UCSD-AML1 (cell line): Measurements from ENCODE around the gene ZNF440.
"Not testable (repeated sequence)": the region's sequence is repeated elsewhere in the genome, so short reads cannot be mapped to it uniquely, and the experiment has no call there.

Experiments used
- DNase-seq: peaks from one replicate; lab custom pipeline; 2025; ENCODE audit not compliant: unreplicated experiment; lab: John Stamatoyannopoulos, UW

ZNF440 gene

DNA sequence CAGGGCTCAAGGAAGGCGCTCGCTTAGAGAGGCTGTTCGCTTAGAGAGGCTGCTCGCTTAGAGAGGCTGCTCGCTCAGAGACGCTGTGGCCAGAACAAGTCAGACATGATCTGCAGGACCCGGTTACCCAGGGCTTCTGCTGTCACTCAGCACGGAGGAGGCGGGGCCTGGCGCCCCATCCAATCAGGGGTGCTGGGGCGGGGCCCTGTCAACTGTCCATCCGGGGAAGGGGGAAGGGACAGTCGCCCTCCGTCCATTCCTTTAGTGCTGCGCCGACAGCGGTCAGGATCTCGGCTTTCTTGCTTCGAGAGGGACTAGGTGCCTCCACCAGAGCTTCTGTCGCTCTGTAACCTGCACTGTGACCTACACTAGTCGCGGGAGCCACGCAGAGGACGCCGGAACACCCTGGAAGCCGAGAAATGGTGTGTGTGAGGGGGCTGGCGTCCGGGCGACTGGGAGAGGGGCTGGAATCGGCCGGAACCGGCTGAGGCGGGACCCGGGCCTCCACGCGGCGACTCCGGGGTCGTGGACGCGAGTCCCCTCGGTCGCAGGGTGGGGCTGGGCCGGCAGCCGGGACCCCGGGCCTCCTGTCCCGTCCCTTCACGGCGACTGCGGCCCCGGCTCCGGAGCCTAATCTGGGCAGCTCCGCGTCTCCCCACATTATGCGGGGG, at the start of gene ZNF440:
Gene ZNF440 (plus strand): TSS at position 245 of the 671 bp plus-strand sequence. CDS start 175 bp downstream, at position 420.
- peak; percentile 93 for DNase-seq

GRCh38 chr19:11766597-11767591, 47.2 kb upstream of the ZNF440 start, which contains the start of gene ZNF441:
Gene ZNF441, plus strand, starts transcription at chr19:11767000. Its CDS starts 194 bp downstream, at chr19:11767194.
- DNase-seq: peak; percentile 95

DNA sequence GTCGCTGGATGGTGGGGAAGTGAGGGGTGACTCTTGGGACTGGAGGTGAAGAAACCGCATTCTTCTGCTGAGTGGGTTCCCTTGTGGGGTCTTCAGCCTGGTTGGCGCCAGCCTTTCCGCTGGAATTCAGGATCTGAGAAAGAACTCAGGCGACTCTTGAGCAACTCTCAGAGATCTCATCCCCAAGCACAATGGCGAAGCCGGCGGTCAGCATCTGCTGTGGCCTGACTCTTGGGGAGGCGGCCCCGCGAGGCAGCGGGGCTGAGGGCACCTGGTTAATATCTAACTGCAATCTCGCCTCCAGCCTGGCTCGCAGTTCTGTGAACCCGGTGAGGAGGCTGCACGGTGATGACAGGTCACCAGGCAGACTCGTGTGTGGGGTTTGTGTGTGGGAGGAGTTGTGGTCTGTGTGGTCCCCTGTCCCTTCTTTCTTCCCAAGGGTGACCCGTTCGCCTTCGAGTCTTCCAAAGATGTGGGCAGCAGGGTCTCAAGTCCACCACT, 46.4 kb upstream of the ZNF440 start:
- DNase-seq: peak; percentile 18

DNA sequence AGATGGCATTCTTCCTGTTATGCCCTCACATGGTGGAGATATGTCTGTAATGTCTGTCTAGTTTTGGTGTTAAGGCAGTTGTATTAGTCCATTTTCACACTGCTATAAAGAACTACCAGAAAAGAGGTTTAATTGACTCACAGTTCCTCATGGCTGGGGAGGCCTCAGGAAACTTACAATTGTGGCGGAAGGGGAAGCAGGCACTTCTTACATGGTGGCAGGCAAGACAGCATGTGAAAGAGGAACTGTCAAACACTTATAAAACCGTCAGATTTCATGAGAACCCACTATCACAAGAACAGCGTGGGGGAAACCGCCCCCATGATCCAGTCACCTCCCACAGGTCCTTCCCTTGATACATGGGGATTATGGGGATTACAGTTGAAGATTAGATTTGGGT, 44.1 kb upstream of the ZNF440 start:
- DNase-seq: no peak

- not testable (repeated sequence) for DNase-seq
These were observed 42.6 kb upstream of the ZNF440 start for GRCh38 chr19:11771520-11771919.

DNA sequence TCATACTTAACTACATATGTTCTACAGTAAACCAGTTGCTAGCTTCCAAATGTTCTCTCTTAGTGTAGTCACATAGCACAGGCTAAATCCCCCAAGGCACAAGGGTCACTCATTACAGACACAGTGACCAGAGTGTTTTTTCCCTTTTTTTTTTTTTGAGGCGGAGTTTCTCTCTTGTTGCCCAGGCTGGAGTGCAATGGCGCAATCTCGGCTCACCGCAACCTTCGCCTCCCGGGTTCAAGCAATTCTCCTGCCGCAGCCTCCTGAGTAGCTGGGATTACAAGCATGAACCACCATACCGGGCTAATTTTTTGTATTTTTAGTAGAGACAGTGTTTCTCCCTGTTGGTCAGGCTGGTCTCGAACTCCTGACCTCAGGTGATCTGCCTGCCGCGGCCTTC, 37.4 kb upstream of the ZNF440 start:
- not testable (repeated sequence) for DNase-seq

- no peak for DNase-seq
These were observed 33.5 kb upstream of the ZNF440 start for GRCh38 chr19:11780431-11781020.

- DNase-seq: no peak
These were observed 32.6 kb upstream of the ZNF440 start for GRCh38 chr19:11781295-11782057.

DNA sequence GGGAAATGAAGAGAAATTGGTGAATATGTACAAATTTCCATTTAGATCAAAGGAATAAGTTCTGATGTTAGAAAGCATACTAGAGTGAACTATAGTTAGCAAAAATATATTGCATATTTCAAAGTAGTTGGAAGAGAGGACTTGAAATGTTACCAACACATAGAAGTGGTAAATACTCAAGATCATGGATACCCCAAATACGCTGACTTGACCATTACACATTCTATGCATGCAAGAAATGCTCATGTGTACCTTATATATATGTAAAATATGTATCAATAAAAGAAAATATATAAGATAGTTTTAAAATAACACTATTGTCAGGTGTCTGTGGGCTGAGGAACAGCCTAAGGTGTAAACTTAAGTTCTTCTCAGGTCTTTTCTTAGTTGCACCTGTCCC, 30.3 kb upstream of the ZNF440 start:
- no peak for DNase-seq

- DNase-seq: no peak
These were observed 29.7 kb upstream of the ZNF440 start for GRCh38 chr19:11784356-11784755.

DNA sequence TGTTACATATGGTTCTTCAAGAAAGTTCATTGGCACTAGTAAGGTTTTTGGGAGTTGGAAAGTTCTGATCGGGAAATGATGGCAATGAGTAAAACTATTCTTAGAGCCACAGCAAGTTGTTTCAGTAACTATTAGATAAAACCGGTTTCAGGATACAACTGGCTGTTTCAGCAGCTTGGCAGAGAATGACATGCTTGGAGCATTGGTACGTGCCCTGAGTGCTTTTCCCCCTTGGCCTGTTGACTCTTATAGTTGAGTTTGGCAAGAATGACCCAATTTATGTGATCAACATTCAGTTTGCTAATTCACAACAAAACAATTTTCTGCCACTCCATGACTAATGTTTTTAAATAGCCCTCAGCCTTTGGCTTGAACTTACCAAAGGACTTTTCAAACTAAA, 26.5 kb upstream of the ZNF440 start:
- DNase-seq: no peak

DNA sequence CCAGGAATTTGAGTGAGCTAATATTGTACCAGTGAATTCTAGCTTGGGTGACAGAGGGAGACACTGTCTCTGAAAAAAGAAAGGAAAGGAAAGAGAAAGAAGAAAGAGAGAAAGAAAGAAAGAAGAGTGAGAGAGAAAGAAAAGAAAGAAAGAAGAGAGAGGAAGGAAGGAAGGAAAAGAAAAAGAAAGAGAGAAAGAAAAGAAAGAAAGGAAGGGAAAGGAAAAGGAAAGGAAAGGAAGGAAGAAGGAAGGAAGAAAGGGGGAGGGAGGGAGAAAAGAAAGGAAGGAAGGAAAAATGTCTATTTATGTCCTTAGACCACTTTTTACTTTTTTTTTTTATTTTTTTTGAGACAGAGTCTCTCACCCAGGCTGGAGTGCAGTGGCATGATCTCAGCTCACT, 21.1 kb upstream of the ZNF440 start:
- no peak for DNase-seq

DNA sequence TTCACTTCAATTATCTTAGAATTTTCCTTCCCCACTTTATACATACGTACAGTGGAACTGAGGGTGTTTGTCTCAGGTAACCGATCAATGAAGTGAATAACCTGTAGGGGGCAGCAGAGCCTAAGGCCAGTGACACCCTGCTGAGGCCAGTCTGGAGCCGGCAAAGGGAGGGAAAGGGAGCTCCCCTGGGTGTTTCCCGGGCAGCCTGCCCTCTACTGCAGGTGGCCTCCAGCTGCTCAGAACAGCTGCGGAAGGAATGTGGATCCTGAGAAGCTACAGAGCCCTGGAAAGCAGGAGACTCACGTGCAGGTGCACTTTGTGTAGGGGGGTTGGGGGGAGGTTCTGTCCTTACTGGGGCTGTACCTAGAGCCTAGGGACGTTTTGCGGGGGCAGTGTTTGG, 16.6 kb upstream of the ZNF440 start:
- peak; percentile 65 for DNase-seq

DNA sequence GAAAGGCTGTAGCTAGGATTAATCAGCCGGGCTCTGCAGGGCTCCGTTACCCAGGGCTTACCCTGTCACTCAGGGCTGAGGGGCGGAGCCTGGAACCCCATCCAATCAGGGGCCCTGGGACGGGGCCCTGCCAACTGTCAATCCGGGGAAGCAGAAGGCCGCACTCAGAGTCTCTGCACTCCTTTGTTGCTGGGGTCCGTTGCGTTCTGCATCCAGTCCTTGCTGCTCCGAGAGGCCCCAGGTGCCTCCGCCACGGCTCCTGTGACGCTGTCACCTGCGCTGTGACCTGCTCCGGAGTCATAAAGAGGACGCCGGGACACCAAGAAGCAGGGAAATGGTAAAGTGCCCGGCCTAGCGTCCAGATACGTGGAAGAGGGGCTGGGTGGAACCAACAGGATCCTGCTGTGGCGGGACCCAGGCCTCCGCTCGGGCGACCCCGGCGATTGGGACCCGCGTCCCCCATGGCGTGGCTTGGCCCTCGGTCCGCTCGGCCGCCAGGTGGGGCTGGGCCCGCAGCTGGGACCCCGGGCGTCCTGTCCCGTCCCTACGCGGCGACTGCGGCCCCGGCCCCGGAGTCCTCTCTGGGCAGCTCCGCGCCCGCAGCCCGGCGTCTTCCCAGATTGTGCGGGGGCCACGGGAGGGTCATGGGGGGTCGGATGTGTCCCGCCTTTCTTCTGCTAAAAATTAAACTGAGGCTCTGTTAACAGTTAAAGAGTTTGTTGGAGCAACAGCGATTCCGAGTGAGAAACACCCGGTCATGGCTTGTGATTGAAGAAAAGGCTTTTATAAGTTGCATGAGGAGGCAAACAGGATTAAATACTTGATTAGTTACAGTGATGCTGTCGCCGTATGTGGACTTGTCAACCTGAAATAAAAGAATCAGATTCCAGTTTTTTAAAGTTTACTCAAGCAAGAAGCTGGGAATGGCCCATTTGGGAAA, 15.4 kb upstream of the ZNF440 start, which contains the start of gene ZNF491:
Gene ZNF491 (plus strand): TSS at position 133 of the 940 bp plus-strand sequence. CDS start 7,431 bp downstream, outside the sequence.
- peak; percentile 69 for DNase-seq

DNA sequence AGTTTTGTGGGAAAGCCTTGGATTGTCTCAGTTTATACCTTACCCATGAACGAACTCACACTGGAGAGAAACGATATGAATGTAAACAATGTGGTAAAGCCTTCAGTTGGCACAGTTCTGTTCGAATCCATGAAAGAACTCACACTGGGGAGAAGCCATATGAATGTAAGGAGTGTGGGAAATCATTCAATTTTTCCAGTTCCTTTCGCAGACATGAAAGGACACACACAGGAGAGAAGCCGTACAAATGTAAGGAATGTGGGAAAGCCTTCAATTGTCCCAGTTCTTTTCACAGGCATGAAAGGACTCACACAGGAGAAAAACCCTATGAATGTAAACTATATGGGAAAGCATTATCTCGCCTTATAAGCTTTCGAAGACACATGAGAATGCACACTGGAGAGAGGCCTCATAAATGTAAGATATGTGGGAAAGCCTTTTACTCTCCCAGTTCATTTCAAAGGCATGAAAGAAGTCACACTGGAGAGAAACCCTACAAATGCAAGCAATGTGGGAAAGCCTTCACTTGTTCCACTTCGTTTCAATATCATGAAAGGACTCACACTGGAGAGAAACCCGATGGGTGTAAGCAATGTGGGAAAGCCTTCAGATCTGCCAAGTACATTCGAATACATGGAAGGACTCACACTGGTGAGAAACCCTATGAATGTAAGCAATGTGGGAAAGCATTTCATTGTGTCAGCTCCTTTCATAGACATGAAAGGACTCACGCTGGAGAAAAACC, 7.5 kb upstream of the ZNF440 start:
- no peak for DNase-seq

DNA sequence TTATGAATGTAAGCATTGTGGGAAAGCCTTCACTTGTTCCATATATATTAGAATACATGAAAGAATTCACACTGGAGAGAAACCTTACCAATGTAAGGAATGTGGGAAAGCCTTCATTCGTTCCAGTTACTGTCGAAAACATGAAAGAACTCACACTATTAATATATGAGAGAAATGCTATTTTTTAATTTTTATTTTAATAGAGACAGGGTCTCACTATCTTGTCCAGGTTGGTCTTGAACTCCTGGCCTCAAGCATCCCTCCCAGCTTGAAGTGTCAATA, 7.0 kb upstream of the ZNF440 start:
- DNase-seq: no peak

DNA sequence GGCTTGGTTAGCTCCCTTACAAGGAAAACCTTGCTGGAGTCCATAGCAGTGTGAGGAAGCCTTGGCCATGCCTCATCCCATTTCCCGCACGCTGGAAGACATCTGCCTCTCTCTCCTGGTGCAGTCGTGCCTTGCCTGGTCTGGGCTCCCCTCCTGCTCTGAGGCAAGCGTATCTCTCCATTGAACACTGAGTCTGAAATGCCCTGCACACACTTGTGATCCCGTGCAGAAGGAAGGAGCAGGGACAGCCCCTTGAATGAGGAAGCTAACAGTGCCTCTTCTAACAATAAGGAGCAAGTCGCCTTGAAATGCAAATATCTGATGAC, 407 bp upstream of the ZNF440 start:
- no peak for DNase-seq

GRCh38 chr19:11814700-11815035, 595 bp downstream of the ZNF440 start:
- DNase-seq: no peak

GRCh38 chr19:11821474-11822109, 7.5 kb downstream of the ZNF440 start:
- no peak for DNase-seq
